Endothelial cell (in vitro differentiated cells): ENCODE data around the gene B3GALNT1. TPM values are rescaled to one million over a fixed set of nuclear protein-coding genes. Genes with fewer than 3 reads are reported as not detected.

Experiments used
- DNase-seq: peaks from one replicate; pipeline ENCODE4 v3.0.0; 2021; ENCODE audit warnings: low spot score
- H3K27ac Mint-ChIP-seq: one replicate; pipeline ENCODE4 v1.8.0; 2021; ENCODE audit warnings: mixed read lengths, inconsistent platforms; ENCODE audit not compliant: unreplicated experiment
- H3K27me3 Mint-ChIP-seq: one replicate; pipeline ENCODE4 v1.8.0; 2021; ENCODE audit warnings: mild to moderate bottlenecking, moderate library complexity, mixed read lengths, inconsistent platforms; ENCODE audit not compliant: unreplicated experiment
- H3K36me3 Mint-ChIP-seq: one replicate; pipeline ENCODE4 v1.8.0; 2021; ENCODE audit warnings: mild to moderate bottlenecking, low read depth, mixed read lengths, inconsistent platforms; ENCODE audit not compliant: unreplicated experiment
- H3K4me1 Mint-ChIP-seq: one replicate; pipeline ENCODE4 v1.8.0; 2021; ENCODE audit warnings: mild to moderate bottlenecking, mixed read lengths, inconsistent platforms; ENCODE audit not compliant: unreplicated experiment
- H3K4me3 Mint-ChIP-seq: one replicate; pipeline ENCODE4 v1.8.0; 2021; ENCODE audit warnings: mild to moderate bottlenecking, mixed read lengths, inconsistent platforms; ENCODE audit not compliant: unreplicated experiment
- H3K9me3 Mint-ChIP-seq: one replicate; pipeline ENCODE4 v1.8.0; 2021; ENCODE audit warnings: mixed read lengths, inconsistent platforms; ENCODE audit not compliant: unreplicated experiment
- long read RNA-seq: library from polyadenylated mRNA; unstranded; transcript quantifications from one replicate; pipeline ENCODE4 v2.0.0, GENCODE V29; 2020; ENCODE audit not compliant: unreplicated experiment
- total RNA-seq: library from RNA; stranded (reverse); fragmentation: NEBNext Ultra II Directional; extraction: Animal tissue kit (Norgen Biotek cat#: 25700); gene quantifications from one replicate; pipeline ENCODE4 v1.2.1, GENCODE V29; 2021; ENCODE audit not compliant: unreplicated experiment
- TF ChIP-seq, protein P1 (sequence below): fragments of 200-600 bp; sonication (generic); IDR thresholded peaks from one replicate; pipeline ENCODE4 v1.5.0; 2021; ENCODE audit warnings: antibody characterized with exemption; ENCODE audit not compliant: unreplicated experiment

The B3GALNT1 gene, protein sequence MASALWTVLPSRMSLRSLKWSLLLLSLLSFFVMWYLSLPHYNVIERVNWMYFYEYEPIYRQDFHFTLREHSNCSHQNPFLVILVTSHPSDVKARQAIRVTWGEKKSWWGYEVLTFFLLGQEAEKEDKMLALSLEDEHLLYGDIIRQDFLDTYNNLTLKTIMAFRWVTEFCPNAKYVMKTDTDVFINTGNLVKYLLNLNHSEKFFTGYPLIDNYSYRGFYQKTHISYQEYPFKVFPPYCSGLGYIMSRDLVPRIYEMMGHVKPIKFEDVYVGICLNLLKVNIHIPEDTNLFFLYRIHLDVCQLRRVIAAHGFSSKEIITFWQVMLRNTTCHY
- 6.6 TPM for total RNA-seq
- long read RNA-seq, partial matches to known transcripts, result 0 of 7 reads
- long read RNA-seq, other reads (novel, unspliced or antisense), result 2 of 7 reads

DNA sequence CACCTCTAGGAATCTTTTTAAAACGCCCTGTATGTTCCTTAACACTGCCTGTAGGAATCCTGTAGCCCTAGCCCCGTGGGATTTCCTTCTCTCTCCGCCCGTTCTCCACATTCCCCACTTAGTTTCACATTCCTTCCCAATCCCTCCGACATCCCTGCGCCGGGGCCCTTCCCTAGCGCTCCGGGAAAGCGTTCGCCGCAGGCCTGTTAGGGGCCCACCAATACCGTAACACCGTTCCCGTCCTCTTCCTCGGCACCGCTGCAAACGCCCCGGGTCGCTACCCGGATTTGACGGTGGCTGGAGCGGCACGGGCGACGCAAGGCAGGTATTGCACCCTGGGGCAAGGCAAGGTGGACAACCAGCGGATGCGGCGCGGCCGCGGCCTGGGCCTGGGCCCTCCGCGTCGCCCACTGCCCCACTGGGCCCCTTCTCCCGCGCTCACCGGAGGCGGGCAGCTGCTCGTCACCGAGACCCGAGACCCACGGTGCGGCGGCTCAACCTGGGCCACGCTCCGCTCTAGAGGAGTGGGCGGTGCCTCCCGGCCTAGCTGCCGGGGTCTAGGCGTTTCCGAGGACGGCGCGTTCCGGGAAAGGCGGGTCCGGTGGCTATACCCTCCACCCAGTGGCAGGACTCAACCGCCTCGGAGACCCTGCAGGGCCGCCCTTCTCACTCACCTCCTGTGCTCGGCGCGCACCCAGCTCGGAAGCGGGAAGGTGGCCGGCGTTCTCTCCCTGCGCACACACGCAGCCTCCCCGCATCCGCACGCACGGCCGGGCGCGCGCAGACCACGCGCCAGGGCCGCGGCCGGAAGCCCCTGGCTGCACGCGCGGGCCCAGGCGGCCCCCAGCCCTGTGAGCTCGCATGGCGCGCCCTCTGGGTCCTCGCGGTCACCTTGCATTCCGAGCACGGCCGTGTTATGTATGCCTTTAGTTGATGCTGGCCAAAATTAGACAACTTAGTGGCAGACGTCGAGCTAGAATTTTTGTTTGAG lies at the start of gene B3GALNT1:
TSS of gene B3GALNT1 (minus strand) at position 789 of the 991 bp plus-strand sequence. CDS start 18,595 bp downstream, outside the sequence.
- H3K4me1 Mint-ChIP-seq, result peaks cover 4% of the 10 kb centered on the region
- H3K27ac Mint-ChIP-seq, result no peak within 1 kb of the TSS
- H3K27me3 Mint-ChIP-seq, result peaks cover 9% of the 10 kb centered on the region
- H3K36me3 Mint-ChIP-seq, result no peaks in the 10 kb centered on the region
- peak; percentile 52 for DNase-seq
- peak within 1 kb of the TSS; percentile 88 for H3K4me3 Mint-ChIP-seq
- H3K9me3 Mint-ChIP-seq, result no peaks in the 10 kb centered on the region
- TF ChIP-seq, protein P1, sequence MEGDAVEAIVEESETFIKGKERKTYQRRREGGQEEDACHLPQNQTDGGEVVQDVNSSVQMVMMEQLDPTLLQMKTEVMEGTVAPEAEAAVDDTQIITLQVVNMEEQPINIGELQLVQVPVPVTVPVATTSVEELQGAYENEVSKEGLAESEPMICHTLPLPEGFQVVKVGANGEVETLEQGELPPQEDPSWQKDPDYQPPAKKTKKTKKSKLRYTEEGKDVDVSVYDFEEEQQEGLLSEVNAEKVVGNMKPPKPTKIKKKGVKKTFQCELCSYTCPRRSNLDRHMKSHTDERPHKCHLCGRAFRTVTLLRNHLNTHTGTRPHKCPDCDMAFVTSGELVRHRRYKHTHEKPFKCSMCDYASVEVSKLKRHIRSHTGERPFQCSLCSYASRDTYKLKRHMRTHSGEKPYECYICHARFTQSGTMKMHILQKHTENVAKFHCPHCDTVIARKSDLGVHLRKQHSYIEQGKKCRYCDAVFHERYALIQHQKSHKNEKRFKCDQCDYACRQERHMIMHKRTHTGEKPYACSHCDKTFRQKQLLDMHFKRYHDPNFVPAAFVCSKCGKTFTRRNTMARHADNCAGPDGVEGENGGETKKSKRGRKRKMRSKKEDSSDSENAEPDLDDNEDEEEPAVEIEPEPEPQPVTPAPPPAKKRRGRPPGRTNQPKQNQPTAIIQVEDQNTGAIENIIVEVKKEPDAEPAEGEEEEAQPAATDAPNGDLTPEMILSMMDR, result no peak

DNA sequence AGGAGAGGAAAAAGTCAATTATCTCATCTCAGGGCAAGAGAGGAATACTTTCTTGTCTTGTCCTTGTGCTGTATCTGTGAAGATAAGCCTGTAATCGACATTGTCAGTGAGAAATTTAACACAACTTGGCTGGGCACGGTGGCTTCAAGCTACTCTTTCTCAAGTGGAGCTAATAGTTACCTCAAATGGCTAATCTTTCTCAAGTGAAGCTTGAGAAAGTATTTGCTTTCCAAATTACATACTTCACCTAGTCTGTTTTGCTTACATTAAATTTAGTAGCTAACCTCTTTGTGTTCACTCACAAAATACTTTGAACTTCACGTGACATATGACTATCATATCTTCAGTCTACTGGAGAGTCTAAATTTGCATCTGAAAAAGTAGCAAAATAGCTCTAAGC lies 48.3 kb upstream of the B3GALNT1 start:
- no peaks in the 10 kb centered on the region for H3K4me1 Mint-ChIP-seq
- no peak overlapping the region for H3K4me3 Mint-ChIP-seq
- peaks cover 4% of the 10 kb centered on the region for H3K27me3 Mint-ChIP-seq
- no peaks in the 10 kb centered on the region for H3K9me3 Mint-ChIP-seq
- H3K36me3 Mint-ChIP-seq, result no peaks in the 10 kb centered on the region
- no peak overlapping the region for H3K27ac Mint-ChIP-seq
- TF ChIP-seq, protein P1, result no peak
- DNase-seq, result no peak

DNA sequence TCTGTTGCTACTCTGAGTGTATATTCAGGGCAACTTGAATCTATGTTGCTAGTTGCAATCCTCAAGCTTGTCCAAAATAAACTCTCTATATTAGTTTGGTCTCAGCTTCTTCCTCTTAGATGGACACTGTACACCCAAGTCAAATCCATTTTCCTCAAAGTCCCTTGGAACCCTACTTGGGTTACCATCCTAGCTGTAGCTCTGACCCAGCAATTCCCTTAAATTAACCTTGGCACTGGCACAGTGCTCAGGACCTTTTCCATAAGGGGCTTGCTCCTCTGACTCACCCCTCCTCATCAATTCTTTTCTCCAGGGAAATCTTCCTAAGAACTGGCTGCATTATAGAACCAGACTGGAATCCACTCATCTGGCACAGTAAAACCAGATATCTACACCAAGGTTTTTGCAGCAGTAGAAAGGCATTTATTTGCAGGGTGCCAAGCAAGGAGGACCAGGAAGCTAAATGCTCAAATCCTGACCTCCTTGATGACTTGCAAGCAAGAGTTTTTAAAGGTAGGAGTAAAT lies 44.9 kb upstream of the B3GALNT1 start:
- Mint-ChIP-seq H3K4me3 (no peak overlapping the region), H3K9me3 (no peaks in the 10 kb centered on the region), H3K27ac (no peak overlapping the region), H3K27me3 (peaks cover 4% of the 10 kb centered on the region), H3K36me3 (no peaks in the 10 kb centered on the region), H3K4me1 (no peaks in the 10 kb centered on the region)
- no peak for DNase-seq
- TF ChIP-seq, protein P1, result no peak

DNA sequence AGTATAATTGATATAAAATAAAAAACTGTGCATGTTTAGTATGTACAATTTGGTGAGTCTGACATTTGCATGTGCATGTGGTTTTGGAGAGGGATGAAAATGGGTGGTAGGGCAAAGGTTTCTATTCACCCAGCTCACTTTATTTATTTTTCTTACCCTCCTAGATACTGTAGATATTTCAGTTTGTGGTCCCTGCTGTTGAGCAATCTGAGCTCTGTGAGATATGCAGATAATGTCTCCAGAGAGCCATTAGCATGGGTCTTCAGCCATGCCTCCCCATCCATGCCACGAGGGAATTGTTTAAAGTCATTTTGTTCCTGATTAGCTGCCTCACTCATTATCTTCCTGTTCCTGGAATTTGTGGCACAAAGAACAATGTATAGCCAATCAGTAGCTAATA lies 44.4 kb upstream of the B3GALNT1 start:
- TF ChIP-seq, protein P1, result no peak
- Mint-ChIP-seq H3K4me1 (no peaks in the 10 kb centered on the region), H3K27ac (no peak overlapping the region), H3K9me3 (no peaks in the 10 kb centered on the region), H3K27me3 (peaks cover 4% of the 10 kb centered on the region), H3K4me3 (no peak overlapping the region), H3K36me3 (no peaks in the 10 kb centered on the region)
- no peak for DNase-seq
